ENCODE data around the gene PNKD.

PNKD gene

GRCh38 chr2:218257390-218257981 is 12.8 kb upstream of the PNKD start:
- no peak for DNase-seq (ENCODE audit: low read depth in 2 of 2)

GRCh38 chr2:218259099-218259961 is 11.0 kb upstream of the PNKD start:
- DNase-seq (ENCODE audit: low read depth in 2 of 2): peak; percentile 20 to 23

GRCh38 chr2:218260166-218260565 is 10.2 kb upstream of the PNKD start:
- DNase-seq (ENCODE audit: low read depth in 2 of 2): no peak

GRCh38 chr2:218260742-218261422 is 9.4 kb upstream of the PNKD start, which contains the start of gene GPBAR1:
Gene GPBAR1, plus strand, starts transcription at chr2:218261015. Its CDS starts 1,710 bp downstream, at chr2:218262725.
- DNase-seq (ENCODE audit: low read depth in 2 of 2): no peak

- DNase-seq (ENCODE audit: low read depth in 2 of 2): no peak
Observed at GRCh38 chr2:218261423-218262236, 8.7 kb upstream of the PNKD start.

- DNase-seq (ENCODE audit: low read depth in 2 of 2): no peak
Observed at GRCh38 chr2:218262237-218262600, 8.1 kb upstream of the PNKD start.

GRCh38 chr2:218262631-218263586 is 7.4 kb upstream of the PNKD start:
- DNase-seq (ENCODE audit: low read depth in 2 of 2): no peak

GRCh38 chr2:218263817-218264641 is 6.3 kb upstream of the PNKD start:
- DNase-seq (ENCODE audit: low read depth in 2 of 2): no peak

GRCh38 chr2:218264773-218265561 is 5.4 kb upstream of the PNKD start:
- DNase-seq (ENCODE audit: low read depth in 2 of 2): no peak

- DNase-seq (ENCODE audit: low read depth in 2 of 2): no peak
Observed at GRCh38 chr2:218265626-218266025, 4.7 kb upstream of the PNKD start.

GRCh38 chr2:218266316-218266979 is 3.9 kb upstream of the PNKD start:
- no peak for DNase-seq (ENCODE audit: low read depth in 2 of 2)

- no peak for DNase-seq (ENCODE audit: low read depth in 2 of 2)
Observed at GRCh38 chr2:218267259-218267658, 3.1 kb upstream of the PNKD start.

GRCh38 chr2:218270721-218271486 is 585 bp downstream of the PNKD start:
- no peak for DNase-seq (ENCODE audit: low read depth in 2 of 2)

GRCh38 chr2:218271487-218271797 is 1.1 kb downstream of the PNKD start:
- no peak for DNase-seq (ENCODE audit: low read depth in 2 of 2)

- no peak for DNase-seq (ENCODE audit: low read depth in 2 of 2)
Observed at GRCh38 chr2:218271865-218272530, 1.7 kb downstream of the PNKD start.

- DNase-seq (ENCODE audit: low read depth in 2 of 2): peak; percentile 76 to 77
Observed at GRCh38 chr2:218272531-218273212, 2.4 kb downstream of the PNKD start.
